SHP77 (cell line): Measurements from ENCODE around the gene EFNA2.

Experiments used
- DNase-seq, 2 experiments: peaks; one replicate each; lab custom pipeline; 2025; lab: John Stamatoyannopoulos, UW

EFNA2 gene

DNA sequence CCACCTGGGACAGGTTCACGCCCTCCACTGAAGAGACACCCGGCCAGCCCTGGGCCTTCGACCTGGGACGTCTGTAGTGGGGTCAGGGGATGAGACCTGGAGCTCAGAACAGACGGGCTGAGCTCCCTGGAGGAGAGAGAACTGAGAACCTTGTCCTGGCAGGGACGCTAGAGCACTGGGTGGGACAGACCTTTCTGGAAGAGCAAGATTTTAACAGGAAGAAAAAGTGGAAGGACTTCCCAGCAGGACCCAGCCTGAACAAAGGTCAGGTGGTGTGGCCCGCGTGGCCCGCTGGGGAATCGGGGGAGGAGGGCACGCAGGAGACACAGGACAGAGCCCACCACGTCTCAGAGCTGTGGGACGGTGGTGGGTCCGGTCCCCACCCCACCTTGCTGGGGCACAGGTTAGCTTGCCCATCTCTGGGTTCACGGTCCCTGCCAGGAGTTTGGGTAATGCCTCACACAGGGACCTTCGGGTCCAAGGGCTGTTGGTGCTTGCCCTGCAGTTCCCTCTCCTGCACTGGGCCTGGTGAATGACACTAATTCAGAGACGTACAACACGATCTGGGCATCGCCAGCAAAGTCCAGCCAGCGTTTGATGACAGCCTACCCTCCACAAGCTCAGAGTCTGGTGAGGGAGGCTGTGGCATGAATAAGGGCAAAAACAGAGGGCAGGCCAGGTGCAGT lies 1.2 kb upstream of the EFNA2 start:
- DNase-seq, result no peak

DNA sequence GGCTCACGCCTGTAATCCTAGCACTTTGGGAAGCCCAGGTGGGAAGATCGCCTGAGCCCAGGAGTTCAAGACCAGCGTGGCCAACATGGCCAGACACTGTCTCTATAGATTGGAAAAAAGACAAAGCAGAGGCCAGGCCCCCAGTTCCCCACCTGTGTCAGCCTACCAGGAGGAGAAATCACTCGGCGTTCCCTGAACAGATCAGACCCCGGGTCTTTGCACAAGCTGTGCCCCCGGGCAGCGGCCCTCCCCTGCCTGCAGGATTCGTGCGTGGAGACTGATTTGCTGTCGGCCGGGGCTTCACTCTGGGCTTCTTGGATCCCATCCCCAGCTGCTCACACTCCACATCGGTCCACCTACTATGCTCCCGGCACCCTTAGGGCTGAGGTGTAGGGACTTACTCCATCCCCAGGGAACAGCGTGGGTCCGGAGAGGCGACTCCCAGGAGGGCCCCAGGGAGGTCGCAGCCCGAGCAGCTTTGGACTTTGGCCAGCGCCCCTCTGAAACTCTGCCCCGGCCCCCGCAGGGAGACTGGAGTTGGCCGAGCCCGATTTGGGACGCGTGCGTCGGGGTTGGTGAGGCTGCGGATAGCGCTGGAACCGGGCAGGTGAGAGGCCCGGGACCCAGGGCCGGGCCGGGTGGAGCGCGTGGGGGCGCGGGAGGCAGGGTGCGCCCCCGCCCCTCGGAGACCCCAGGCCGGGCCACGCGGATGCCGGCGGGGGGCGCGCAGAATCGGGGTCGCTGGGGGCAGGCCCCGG lies 515 bp upstream of the EFNA2 start:
- DNase-seq, result no peak

DNA sequence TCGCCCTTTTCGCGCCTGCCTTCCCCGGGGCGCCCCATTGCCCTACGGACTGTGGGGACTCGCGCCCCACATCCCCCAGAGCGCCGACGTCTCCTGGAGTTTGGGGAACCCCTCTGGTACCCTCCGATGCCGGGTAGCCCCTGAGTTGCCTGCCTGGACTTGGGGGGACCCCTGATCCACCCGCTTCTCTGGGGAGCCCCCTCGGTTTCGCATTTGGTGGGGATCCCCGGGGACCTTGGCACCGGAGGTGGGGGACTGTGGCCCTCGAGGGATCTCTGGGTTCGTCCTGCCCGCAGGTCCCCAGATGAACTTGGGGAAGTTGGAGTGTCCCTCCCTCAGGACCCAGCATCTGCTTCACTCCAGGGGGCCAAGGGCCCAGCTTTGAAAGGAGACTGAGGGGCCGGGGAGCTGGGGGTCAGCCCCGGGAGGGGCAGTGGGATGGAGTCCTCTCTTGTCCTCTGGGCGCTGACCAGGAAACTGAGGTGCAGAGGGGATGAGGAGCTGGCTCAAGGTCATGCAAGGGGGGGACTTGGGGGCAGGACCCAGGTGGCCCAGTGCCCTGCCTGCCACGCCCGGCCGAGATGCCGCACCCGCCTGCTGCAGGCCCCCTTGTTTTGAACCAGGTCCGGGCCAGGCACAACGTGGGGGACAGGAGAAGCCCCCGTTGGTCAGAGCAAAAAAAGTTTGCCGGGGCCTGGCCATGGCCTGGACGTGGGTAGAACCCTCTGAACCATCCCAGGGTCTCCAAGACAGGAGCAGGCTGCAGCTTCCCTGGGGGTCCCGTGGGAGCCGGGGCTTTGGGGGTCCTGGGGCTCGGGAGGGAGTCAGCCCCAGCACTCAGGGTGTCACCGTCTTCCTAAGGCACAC lies 1.0 kb downstream of the EFNA2 start:
- DNase-seq, result no peak

GRCh38 chr19:1287354-1288225 lies 1.9 kb downstream of the EFNA2 start:
- no peak for DNase-seq

DNA sequence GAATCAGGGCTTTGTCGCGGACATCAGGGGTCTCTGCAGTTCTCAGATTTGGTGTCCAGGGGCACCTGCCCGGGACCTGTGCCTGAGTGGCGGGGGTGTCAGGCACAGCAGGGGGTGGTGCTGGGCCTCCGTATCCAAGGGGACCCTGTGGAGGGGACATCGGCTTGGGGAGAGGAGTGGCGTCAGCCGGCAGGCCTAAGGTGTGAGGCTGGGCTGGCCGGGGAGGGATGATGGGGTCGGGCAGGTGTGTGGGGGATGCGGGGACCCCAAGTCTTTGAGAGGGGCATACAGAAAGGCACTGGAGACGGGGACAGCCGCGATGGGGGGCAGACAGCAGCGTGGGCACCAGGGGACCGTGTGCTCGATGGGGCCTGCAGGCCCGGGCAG lies 2.5 kb downstream of the EFNA2 start:
- DNase-seq, result no peak

GRCh38 chr19:1288833-1289685 lies 3.4 kb downstream of the EFNA2 start:
- no peak for DNase-seq

GRCh38 chr19:1289686-1290025 lies 4.0 kb downstream of the EFNA2 start:
- DNase-seq, result no peak

- DNase-seq, result no peak
Measured at GRCh38 chr19:1290196-1290702, 4.6 kb downstream of the EFNA2 start.

DNA sequence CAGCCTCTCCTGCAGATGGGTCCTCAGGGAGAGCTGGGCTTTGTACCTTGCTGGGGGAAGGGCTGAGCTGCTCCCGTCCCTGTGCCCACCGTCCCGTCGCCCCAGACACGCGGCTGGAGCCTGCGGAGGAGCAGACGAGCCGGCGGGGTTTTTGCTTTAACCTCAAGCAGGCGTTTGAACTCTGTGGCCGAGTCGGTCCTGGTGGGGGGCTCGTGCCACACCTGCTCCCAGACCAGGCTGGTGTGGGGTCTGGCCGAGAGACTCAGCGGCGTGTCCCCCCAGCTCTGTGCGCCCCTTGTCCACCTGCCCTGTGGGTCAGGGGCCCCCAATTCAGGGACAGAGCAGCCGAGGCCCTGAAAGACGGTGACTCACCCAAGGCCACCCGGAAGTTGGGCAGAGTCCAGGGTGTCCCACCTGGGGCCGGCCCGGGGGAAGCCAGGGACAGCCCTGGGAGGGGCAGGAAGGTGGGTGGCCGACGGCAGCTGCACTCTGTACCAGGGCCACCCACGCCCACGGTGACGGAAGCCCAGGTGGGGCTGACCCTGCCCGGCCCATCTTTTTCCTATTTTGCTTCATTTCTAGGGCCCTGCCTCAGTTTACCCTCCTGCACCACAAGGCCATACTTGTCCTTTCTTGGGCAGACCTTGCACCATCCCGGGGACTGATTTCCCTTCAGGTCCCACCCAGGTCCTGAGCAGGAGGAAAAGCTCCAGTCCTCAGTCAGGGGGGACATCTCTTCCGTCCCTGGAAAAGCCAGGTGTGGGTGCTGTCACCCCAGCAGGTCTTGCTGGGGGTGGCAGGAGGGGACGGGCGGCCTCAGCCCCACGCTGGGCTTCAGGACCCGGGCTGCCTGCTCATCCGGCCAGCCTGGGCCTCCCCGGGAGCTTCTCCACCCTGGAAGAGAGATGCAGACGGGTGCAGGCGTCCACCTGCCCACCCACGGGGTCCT lies 5.3 kb downstream of the EFNA2 start:
- no peak for DNase-seq

DNA sequence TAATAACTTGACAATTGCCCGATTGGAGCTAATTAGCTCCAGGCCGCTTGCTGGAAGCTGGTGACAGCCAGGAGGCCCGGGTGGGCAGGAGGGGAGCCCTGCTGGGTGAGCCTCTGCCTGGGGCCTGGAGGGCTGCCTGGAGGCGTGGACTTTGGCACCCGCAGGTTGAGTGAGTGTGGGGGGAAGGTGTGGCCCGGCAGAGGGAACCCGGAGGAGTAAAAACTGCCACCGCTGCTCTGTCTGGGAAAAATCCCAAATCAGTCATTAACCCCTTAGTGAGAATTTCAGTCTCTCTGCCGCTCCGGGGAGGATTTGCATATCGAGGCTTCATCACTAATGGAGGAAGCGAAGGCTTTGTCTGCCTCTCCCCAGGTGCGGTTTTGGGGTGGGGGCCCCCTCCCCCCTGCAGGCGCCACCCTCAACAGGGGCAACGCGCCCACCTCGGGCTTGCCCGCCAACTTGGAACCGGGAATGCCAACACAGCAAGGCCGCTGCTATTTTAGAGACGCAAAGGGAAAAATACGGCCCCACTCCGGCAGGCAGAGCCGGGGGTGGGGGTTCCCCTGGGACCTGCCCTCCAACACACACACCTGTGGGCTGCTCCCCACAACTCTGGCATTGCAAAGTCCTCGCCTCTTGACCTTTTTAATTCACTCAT lies 6.2 kb downstream of the EFNA2 start:
- DNase-seq, result no peak

DNA sequence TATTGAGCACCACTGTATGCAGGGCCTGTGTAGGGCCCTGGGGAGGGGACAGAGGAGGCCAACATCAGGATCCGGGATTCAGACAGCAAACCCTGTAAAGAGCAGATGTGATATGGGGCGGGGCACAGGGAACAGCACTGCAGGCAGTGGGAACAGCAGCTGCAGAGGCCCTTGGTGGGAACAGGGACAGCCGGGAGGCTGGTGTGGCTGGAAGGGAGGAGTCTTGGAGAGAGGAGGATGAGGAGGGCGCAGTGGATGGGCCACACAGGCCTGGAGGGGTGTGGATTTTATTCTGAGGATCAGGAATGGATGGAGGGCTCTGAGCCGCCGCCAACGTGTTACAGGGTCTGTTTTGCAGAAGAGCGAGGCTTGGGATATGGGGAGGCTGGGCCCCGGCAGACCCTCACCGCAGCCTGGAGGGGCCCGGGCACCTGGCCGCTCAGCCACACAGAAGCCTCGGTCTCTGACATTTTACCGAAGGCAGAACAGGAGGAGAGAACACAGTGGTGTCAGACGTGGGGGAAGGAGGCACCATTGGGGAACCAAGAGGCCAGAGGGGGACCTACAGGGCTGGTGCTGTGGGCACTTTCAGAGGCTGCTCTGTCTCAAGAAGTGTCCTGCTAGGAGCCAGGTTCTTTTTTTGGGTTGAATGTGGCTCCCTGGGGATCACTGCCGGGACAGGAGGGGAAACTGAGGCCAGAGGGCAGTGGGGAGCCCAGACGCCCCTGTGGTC lies 6.9 kb downstream of the EFNA2 start:
- no peak for DNase-seq

- DNase-seq, result no peak
Measured at GRCh38 chr19:1293782-1294604, 8.3 kb downstream of the EFNA2 start.

GRCh38 chr19:1294688-1295087 lies 9.0 kb downstream of the EFNA2 start:
- DNase-seq, result no peak

DNA sequence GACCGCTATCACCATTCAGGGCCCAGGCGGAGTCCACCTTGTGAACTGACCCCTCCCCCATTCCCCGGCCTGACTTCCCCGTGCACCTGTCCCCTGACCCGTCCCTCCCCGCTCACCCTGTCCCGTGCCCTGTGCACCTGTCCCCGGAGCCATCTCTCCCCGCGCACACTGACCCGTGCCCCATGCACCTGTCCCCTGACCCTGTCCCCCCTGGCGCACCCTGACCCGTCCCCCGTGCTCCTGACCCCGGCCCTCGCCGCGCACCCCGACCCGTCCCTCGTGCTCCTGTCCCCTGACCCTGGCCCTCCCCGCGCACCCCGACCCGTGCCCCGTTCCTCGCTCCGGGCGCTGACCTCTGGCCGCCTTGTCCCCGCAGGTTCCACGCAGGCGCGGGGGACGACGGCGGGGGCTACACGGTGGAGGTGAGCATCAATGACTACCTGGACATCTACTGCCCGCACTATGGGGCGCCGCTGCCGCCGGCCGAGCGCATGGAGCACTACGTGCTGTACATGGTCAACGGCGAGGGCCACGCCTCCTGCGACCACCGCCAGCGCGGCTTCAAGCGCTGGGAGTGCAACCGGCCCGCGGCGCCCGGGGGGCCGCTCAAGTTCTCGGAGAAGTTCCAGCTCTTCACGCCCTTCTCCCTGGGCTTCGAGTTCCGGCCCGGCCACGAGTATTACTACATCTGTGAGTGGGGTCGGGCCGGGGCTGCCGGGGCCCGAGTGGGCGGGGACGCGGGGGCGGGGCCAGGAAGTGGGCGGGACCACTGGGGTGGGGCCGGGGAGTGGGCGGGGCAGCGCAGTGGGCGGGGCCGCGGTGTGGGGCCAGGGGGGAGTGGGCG lies 9.7 kb downstream of the EFNA2 start:
- DNase-seq, result no peak

DNA sequence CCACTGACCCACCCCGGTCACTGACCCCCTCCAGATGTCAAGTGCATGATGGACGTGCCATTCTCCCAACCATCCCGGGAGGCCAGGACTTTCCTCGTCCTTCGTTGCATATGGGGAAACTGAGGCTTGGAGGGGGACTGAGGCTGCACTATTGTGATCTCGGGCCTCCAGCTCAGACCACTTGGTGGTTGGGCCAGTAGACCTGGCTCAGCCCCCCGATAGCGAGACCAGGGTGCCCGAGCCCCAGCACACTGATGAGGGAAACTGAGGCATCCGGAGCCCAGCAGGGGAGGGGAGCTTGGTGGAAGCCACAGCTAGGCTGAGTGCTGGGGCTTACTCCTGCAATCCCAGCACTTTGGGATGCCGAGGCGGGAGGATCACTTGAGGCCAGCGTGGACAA lies 10.4 kb downstream of the EFNA2 start:
- no peak for DNase-seq

DNA sequence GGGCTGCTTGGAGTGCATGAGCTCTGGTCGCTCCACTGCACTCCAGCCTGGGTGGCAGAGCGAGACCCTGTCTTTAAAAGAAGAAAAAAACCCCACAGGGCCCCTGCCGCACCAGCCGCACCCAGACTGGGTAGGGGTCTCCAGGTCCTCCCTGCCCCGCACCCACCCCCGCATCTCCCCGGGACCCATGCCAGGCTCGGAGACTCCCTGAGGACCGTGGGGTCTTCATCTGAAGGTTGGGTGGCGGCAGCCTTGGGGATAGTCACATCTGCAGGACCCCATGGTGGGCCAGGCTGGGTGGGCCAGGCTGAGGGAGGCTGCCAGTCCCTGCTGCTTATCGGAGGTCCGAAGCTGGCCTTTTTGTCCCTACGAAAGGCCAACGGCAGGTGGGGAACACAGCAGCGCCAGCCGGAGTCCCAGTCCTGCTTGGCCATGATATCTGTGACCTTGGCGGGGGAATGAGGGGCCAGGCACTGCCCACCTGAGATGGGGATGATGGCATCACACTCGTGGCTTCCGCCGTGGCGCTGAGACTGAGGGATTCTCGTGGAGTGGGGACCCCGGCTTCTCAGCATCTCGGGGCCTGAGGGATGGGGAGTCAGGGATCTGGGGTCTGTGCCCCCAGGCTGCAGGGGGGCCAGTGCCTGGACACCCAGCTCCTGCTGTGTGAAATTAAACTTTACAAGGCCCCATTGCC lies 11.1 kb downstream of the EFNA2 start:
- DNase-seq, result no peak
